Stimulated activated naive CD8-positive, alpha-beta T cell treated with anti-CD3 and anti-CD28 coated beads, Interleukin-15, Interleukin-2, amounts not matched to agents 100 U/mL and 50 U/mL, for 24 hours (primary cell): ENCODE results near the gene RAB3B.
"Not testable (repeated sequence)": the region's sequence is repeated elsewhere in the genome, so short reads cannot be mapped to it uniquely, and the experiment has no call there.

Experiments used
- ATAC-seq: fragments of 150-1000 bp; cut with Tn5 transposase; one replicate; pipeline ENCODE4 v1.10.0; 2021
- DNase-seq: peaks from one replicate; pipeline ENCODE4 v3.0.0; 2021

The RAB3B gene

GRCh38 chr1:51990478-51990965 lies at the start of gene RAB3B:
Gene RAB3B (minus strand): TSS chr1:51990700. CDS start chr1:51977117, 13,583 bp downstream.
- ATAC-seq (peak; percentile 98), DNase-seq (peak; percentile 85)

GRCh38 chr1:52037909-52038308 lies 47.4 kb upstream of the RAB3B start:
- no peak for DNase-seq
- ATAC-seq = no peak

- ATAC-seq (no peak), DNase-seq (no peak)
These were observed 46.9 kb upstream of the RAB3B start for GRCh38 chr1:52037402-52037814.

GRCh38 chr1:52034050-52034384 lies 43.5 kb upstream of the RAB3B start:
- ATAC-seq (no peak), DNase-seq (no peak)

GRCh38 chr1:52033190-52034049 lies 42.9 kb upstream of the RAB3B start, which contains the start of gene KTI12:
Gene KTI12 (minus strand): TSS chr1:52033810. CDS start chr1:52033761, 49 bp downstream.
- ATAC-seq = peak; percentile 97
- DNase-seq = peak; percentile 85

- peak; percentile 28 for DNase-seq
- no peak for ATAC-seq
These were observed 42.3 kb upstream of the RAB3B start for GRCh38 chr1:52032785-52033131.

- no peak for DNase-seq
- no peak for ATAC-seq
These were observed 41.8 kb upstream of the RAB3B start for GRCh38 chr1:52032124-52032784.

GRCh38 chr1:52028839-52029238 lies 38.3 kb upstream of the RAB3B start:
- DNase-seq, ATAC-seq: not testable (repeated sequence)

GRCh38 chr1:52028328-52028727 lies 37.8 kb upstream of the RAB3B start:
- ATAC-seq = no peak
- DNase-seq = no peak

- no peak for DNase-seq
- no peak for ATAC-seq
These were observed 35.8 kb upstream of the RAB3B start for GRCh38 chr1:52026278-52026677.

- no peak for ATAC-seq
- DNase-seq = no peak
These were observed 31.6 kb upstream of the RAB3B start for GRCh38 chr1:52022133-52022532.

GRCh38 chr1:52008071-52008809 lies 17.7 kb upstream of the RAB3B start:
- ATAC-seq (no peak), DNase-seq (no peak)

GRCh38 chr1:52007215-52008002 lies 16.9 kb upstream of the RAB3B start:
- DNase-seq (no peak), ATAC-seq (no peak)

- not testable (repeated sequence) for ATAC-seq, DNase-seq
These were observed 15.6 kb upstream of the RAB3B start for GRCh38 chr1:52006081-52006553.

- not testable (repeated sequence) for DNase-seq, ATAC-seq
These were observed 15.0 kb upstream of the RAB3B start for GRCh38 chr1:52005548-52005947.

- DNase-seq (no peak), ATAC-seq (no peak)
These were observed 13.4 kb upstream of the RAB3B start for GRCh38 chr1:52003877-52004276.

GRCh38 chr1:52002038-52002917 lies 11.8 kb upstream of the RAB3B start:
- ATAC-seq (peak; percentile 91), DNase-seq (peak; percentile 52)

GRCh38 chr1:51998701-51999100 lies 8.2 kb upstream of the RAB3B start:
- ATAC-seq = no peak
- DNase-seq = no peak

GRCh38 chr1:51997974-51998382 lies 7.5 kb upstream of the RAB3B start:
- DNase-seq = no peak
- ATAC-seq = no peak
